Loucy (cell line): ENCODE data around the gene LPA.

ENCODE experiments used
- EZH2phosphoT487 ChIP-seq: fragments of 200-600 bp; IDR thresholded peaks from 2 replicates; pipeline ENCODE4 v1.6.1; 2018; ENCODE audit warnings: antibody characterized with exemption, mild to moderate bottlenecking, moderate library complexity, borderline replicate concordance
- TF ChIP-seq, protein P1 (sequence below): fragments of 200-600 bp; sonication (generic); conservative IDR thresholded peaks from 2 replicates; pipeline ENCODE4 v1.5.1; 2014; ENCODE audit warnings: mild to moderate bottlenecking, antibody characterized with exemption, low read length

DNA sequence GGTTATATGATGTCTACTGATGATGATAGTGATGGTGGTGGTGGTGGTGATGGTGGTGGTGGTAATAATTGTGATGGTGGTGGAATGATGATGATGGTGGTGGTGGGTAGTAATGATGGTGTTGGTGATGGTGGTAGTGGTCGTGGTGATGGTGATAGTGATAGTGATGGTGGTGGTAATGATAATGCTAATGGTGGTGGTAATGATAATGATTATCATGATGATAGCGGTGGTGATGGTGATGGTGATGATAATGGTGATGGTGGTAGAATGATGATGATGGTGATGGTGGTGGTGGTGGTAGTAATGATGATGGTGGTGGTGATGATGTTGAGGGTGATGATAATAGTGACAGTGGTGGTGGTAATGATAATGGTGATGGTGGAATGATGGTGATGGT lies 4.5 kb upstream of the LPA start:
- TF ChIP-seq EZH2phosphoT487: no peak
- TF ChIP-seq, protein P1, sequence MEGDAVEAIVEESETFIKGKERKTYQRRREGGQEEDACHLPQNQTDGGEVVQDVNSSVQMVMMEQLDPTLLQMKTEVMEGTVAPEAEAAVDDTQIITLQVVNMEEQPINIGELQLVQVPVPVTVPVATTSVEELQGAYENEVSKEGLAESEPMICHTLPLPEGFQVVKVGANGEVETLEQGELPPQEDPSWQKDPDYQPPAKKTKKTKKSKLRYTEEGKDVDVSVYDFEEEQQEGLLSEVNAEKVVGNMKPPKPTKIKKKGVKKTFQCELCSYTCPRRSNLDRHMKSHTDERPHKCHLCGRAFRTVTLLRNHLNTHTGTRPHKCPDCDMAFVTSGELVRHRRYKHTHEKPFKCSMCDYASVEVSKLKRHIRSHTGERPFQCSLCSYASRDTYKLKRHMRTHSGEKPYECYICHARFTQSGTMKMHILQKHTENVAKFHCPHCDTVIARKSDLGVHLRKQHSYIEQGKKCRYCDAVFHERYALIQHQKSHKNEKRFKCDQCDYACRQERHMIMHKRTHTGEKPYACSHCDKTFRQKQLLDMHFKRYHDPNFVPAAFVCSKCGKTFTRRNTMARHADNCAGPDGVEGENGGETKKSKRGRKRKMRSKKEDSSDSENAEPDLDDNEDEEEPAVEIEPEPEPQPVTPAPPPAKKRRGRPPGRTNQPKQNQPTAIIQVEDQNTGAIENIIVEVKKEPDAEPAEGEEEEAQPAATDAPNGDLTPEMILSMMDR: no peak
